Activated T-cell treated with anti-CD3 and anti-CD28 coated beads, Interleukin-2, amount 50 U/mL, for 48 hours (primary cell): Measurements from ENCODE around the gene FEM1C.

Experiments used
- DNase-seq, 2 experiments: peaks; one replicate each; pipeline ENCODE4 v3.0.0-alpha.2; 2020

FEM1C gene

DNA sequence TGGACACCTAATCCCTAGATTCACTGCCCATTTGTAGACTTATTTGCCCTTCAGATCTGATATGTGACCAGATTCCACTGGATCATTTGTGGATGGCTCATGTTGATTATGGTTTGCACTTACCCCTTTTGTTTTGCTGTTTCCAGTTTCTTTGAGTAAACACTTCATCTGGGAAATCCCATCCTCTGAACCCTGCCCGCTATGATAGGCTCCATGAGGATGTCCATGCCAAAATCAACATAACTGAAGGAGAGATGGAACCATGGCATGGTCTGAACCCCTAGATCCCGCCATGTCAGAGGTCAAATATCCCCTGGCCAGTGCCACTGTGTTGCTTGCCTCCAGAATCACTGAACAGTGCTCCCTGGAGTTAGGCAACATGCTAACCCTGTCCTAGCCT is 11.7 kb upstream of the FEM1C start:
- no peak for DNase-seq

DNA sequence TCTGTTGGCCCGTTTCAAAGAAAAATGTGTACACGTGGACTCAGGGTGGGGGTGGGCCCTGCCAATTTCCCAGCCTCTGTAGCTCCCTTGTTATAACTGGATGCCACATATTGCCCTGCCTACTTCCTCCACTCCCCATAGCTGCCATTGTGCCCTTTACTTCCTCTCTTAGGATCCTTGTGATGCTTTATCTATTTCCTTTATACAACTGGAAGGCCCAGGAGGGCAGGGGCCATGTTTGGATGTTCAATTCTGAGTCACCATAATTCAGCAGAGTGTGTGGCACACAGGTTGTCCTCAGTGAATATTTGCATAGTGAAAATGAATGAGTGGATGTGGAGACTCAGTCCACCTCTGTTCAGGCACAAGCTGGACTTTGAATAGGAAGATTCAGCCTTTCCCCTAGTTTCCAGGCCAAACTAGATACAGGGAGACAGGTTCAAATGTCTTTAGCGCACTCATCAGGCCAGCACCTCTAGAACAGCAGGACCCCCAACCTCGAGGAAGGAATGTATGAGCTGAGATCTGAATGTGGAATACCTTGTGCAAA is 10.6 kb upstream of the FEM1C start:
- DNase-seq, result no peak

DNA sequence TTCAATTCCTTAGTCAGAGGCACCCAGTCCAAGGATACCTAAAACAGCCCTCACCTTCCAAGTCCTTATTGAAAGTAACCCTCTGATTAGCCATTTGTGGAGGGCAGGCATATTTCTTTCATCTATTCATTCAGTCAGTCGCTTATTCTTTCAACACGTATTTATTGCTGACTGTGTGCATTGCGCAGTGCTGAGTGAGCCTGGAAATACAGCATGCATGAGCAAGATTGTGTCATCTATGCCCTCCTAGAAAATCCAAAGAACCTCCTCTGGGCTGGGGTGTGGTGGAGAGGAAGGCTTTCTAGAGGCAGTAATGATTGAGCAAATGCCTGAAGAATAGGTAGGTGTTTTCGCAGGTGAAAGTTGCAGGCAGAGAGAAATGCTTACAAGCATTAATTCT is 8.5 kb upstream of the FEM1C start:
- no peak for DNase-seq

DNA sequence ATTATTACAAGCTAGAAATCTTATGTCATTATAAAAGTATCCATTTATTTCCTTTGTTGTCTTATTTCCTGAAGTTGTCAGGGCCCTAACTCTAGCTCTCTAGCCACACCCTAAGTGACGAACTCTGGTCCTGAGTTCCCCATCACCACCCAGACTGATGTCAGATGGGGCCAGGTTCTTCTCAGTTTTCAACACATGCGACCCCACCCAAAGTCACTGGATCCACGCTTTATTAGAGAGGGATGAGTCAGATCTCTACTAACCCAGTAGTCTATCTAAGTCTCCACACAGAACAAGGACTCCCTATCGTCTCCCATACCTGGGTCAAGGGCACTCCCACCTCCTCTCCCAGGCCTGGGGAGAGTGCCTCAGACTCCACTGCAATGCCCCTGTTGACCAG is 6.8 kb upstream of the FEM1C start:
- no peak for DNase-seq

DNA sequence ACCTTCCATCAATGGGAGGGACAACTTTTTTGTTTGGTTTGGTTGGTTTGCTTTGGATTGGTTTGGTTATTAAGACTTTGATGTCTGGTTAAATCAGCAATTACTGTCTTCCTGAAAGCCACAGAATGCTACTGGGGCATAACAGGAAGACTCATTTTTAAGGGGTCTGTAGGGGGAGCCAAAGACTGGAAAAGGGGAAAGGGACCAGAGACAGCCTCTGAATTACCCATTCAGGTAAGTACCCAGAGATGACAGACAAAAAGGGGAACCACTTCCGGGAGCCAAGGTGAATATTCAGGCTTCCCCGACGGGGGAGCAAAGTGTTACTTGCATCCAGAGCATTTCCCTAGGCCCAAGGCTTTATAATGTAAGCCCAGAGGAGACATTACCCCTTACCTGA is 4.6 kb upstream of the FEM1C start:
- no peak for DNase-seq

DNA sequence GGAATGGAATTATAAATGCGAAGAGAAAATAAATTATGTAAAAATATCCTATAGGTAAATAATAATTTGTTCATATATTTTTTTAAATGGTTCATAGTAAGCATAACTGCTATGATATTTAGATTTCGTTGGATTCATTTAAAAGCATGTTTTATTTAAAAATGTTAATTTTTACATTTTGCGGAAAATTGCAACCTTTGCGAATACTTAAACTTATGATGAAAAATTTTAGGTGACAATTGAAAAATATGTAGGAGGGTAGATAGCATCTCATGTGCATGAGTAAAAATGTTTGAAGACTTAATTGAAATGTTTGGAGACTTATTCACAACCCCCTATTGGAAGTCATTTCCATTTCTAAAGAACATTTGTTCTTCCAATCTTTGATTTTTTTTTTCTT is 4.1 kb upstream of the FEM1C start:
- no peak for DNase-seq

DNA sequence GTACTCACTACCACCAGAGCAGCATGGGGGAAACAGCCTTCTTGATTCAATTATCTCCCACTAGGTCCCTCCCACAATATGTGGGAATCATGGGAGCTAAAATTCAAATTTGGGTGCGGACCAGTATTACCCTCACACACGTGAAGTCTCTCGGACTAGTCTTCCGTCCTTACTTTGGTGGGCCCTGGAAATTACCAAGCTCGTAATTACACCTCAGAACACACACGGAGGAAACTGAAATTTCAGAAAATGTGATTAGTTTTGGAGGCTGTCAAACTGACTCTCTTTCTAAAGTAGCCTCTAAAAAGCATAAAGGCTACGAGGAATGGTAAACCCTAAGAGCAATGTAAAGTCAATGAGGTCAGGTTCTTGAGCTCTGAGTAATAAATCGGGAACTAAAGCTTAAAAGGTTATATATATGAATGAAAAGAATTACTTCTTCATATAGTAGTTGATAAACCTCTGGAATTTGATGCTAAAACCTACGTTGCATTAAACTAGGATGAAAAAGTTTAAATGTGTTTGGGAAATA is 842 bp upstream of the FEM1C start:
- DNase-seq, result no peak

DNA sequence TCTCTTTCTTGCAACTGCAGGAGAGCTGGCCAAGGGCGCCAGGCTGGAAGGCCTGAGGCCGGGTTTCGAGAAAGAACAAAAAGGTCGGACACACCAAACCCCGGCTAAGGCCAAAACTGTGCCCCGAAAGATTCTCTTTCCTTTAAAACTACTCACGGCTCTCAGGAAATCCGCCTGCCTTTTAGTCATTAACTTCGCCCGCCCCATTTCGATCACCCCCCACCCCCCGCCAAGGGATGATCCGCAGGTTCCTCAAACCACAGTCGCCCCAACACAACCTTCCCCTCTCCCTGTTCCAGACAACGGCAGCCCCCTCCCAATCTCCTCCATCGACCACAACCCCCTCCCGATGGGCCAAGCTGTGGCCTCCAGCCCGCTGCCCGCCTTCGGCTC is 536 bp downstream of the FEM1C start:
- DNase-seq, result peak in 1 of 2 experiments; percentile 73

DNA sequence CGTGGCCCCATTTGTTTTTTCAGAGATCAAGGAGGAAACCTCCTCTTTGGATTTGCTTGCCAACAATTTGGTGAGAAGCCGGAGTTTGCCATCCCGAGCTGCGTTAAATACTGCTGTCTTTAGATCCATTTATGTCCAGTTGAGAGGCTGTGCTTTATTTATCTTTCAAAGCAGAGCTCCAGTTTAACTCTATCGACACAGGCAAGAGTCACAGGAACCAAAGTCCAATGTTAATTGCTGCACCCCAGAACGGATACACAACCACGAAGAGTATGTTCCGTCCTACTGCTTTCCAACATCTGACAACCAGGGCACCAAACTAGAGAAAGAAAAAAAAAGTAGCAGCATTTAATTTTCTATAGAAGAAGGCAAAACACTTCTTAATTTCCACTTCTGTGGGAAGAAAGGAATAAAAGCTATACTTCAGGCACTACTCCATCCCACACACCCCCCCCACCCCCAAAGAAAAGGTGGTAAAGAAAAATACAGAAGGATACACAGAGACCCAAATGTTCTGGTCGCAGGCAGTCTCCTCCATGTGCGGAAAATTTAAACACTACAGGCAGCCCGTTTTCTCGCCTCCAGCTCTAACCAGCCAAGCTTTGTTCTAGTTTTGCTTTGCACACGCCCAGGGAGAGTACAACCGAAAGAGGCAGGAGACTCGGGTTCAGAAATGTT is 1.1 kb downstream of the FEM1C start:
- no peak for DNase-seq

DNA sequence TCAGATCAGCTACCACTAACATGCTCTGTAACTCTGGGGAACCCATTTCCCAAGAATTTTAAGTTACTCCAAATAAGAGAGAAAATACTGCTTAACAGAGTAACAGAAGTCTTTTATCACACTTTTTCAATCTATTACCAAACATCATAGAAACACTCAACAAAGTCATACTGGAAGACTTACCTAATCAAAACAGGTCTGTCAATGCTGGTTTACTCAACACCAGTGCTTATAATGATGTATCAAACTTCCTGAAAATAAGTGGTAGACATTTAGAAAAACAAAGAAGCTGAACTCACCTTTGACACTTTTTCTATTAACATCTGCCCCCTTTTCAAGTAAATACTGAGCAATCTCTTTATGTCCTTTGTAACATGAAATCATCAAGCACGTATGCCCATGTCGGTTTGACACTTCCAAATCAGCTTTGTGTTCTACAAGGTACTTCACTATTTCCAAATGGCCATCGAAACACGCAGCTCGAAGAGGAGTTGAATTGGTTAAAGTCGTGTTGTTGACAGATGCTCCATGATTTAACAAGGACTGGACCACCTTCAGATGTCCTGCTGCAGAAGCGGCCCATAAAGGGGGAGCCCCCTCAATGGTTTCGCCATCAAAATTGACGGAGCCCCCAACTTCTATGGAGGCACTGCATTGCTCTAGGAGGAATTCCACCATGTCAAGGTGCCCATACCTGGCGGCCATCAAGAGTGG is 1.8 kb downstream of the FEM1C start:
- no peak for DNase-seq

DNA sequence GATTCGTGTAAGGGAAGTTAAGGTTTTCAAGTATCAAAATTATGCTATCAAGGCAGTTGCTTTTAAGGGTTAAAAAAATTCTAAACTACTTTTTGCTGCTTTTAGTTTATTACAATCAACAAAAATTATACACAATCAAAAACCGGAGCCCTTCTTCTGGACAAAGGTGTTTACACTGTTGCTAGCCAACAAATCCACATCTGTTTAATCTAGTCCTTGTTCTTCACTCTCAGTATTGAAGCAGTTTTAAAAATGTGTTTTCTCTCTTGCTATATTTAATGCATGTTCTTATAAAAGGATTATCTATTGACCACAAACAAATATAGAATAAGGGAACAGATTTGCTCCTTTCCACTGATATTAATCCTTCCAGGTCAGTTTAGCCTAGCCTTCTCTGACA is 2.5 kb downstream of the FEM1C start:
- no peak for DNase-seq

DNA sequence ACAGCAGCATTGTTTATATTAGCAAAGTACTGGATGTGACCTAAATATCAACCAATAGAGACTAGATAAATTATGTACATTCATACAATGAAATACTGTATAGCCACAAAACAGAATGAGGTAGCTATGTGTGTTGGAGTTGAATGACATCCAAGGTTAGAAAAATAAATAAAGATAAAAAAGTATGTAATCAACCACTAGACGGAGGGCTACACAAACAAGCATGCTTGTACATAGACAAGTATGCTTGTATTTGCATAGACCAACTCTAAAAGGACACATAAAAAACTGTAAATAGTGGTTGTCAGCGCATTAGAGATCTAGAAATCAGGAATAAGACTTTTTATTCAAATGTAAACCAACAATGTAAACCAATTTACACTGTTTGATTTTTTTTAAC is 3.0 kb downstream of the FEM1C start:
- DNase-seq, result no peak

DNA sequence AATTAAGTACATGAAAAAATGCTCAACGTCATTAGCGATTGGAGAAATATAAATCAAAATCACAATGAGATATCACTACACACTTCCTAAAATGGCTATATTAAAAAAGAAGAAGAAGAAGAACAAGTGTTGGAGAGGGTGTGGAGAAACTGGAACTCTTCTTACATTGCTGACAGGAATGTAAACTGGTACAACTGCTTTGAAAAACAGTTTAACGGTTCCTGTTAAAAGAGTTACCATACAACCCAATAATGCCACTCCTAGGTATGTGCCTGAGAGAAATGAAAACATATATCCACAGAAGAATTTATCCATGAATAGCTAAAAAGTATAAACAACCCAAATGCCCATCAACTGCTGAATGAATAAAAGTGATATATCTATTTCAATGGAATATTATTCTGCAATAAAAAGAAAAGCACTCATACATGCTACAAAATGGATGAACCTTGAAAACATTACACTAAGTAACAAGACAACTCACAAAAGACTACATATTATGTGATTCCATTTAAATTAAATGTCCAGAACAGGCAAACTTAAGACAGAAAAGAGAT is 9.0 kb downstream of the FEM1C start:
- DNase-seq, result no peak

DNA sequence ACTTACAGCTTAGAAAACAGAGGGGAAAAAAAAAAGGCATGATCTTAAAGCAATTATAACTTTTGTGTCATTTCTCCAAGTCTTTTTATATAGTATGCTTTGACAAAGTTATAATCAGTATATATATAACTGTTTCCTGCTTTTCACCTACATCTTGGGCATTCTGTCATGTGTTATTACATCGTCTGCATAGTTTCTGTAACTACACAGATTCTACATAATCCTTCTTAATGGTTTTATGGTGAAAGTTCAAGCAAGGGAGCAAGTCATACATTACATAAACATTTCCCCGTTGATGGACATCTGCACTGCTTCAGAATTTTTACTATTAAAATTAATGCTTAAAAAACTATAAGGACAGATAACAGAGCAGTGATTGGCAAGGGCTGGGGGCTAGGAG is 12.1 kb downstream of the FEM1C start:
- DNase-seq, result no peak

DNA sequence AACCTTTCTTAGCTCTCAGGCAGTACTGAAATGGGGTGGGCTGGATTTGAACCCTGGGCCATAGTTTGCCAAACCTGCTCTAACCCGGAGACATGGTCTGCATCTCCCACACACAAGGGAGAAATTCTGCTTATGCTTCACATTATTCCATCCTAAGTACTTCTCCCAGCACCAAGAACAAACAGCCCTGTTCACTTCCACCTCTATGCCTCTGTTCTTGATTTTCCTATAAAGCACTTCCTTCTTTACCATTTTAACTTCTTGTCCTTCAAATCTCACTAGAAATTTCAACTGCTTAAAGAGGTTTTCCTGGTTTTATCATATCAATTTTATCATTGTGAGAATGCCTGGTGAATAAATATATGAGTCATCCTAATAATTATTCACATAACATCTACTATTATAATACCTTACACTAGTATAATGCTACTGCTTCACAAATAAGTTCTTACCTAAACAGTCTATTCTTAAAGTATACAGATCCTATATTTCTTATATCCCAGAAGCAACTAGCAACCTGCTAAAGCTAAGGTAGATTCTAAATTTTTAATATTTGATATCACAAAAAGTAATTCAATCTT is 12.7 kb downstream of the FEM1C start:
- no peak for DNase-seq

DNA sequence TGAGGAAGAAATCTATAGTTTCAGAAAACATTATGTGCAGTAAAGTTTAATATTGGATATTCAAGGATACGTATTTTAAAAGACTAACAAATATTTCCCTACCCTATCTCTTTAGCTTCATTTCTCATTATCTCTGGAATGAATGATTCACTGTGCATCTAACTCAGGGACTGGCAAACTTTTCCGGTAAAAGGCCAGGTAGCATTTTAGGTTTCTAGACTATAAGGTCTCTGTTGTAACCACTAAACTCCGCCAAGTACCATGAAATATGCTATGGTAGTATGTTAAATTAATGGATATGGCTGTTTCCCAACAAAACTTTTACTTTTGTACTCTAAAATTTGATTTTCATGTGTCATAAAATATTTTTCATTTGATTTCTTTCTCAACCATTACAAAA is 13.2 kb downstream of the FEM1C start:
- no peak for DNase-seq

DNA sequence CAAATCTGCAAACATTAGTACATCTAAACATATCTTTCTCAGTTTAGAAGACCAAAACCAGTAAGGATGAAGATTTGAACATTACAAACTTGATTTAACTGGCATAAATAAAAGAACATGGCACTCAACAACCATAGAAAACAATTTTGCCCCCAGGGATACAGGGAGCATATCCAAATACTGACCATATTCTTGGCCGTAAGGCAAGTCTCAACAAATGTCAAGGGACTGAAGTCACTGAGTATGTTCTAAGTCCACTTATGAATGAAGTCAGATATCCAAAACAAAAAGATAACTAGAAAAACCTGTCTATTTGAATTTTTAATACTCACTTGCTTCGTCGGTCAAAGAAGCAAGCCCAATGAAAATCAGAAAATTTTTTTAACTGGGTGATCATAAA is 14.1 kb downstream of the FEM1C start:
- no peak for DNase-seq

DNA sequence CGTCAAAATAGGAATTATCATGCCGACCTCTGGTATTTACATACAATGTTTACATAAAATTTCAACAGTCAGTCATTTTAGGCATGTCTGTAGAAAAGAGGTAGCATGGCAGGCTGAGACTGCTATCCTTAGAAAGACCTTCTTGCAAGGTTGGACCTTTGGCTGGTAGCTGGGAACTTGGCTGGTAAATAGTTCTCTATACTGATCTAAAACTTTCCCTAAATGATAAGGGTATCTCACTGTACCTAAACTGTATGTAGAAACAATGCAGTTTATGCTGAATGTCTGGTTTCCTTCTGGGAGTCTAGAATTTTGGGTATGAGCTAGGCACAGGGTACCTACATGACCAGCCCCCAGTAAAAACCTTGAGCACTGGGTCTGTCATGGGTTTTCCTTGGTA is 18.0 kb downstream of the FEM1C start:
- DNase-seq, result no peak

DNA sequence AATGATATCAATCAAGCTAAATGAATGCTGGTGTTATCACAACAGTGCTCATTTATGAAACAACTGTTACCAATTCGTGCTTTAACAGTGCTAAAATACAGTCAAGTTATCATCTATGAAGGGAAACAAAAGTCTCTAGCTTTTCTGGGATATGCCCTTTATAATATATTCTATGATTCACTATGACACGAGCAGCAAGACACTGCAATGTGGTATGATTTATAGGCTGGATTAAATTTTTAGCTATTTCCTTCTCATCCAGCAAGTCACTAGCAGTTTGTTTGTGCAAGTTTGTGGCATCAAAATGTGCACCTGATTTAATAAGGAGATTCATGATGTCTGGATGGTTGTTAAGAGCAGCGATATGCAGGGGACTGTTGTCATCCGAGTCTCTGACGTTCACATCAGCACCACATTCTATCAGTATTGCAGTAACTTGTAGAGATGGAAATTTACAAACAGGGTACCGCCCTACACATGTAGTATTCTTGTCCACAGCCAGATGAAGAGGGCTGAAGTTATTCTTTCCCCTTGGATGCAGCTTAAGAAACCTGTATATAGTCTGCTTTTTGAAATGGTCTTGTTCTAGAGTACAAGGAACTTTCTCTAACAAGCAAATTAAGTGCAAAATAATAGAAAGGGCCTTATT is 20.3 kb downstream of the FEM1C start:
- DNase-seq, result no peak

DNA sequence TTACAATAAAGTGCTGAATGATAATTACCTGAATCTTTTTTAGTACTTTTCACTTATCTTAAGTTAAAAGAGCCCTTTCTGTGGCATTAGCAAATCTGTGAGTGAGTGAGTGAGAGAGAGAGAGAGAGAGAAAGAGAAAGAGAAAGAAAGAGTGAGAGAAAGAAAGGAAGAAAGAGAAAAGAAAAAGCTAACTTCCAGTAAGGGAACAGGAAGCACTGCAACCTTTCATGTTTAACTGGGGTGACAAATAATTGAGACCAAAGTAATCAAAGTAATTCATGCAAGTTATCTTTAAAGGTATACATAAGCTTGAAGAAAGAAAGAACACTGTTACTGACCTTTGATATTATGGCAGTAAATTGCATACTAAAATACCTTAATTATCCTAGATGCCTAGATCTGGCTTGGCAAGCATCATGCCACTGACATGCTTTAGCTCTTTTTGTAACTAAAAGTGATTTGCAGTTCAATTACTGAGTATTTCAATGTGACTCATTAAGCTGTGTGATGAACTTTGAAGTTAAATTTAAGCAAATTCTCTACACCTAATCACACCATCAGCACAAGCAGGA is 21.7 kb downstream of the FEM1C start:
- no peak for DNase-seq

DNA sequence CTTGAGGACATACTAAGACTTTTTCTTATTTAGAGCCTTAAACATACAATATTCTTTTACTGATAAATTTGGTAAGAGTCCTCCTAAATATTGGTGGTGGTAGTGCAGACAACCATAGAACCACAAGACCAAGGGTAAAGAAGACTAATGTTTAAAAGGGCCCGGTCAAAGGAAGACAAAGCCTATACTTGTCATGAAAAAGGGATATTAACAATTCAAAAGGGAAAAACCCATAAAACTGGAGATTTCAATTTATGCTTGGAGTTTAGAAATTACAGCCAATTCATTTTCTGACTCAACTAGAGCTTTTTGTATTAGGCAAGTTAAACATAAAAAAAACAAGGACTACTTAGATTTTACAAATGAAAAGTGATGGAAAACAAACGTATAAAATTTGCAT is 24.4 kb downstream of the FEM1C start:
- DNase-seq, result no peak

DNA sequence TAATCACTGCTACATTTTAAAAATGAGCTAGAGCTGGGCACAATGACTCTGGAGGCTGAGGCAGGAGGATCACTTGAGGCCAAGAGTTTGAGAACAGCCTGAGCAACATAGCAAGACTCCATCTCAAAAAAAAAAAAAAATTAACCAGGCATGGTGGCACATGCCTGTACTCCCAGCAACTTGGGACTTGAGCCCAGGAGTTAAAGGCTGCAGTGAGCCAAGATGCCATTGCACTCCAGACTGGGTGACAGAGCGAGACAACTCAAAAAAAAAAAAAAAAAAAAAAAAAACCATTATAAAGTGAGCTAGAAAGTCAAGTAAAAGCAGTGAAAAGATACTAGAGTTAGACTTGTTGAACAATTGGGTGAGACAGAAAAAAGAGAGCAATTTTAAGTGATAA is 28.2 kb downstream of the FEM1C start:
- DNase-seq, result no peak

DNA sequence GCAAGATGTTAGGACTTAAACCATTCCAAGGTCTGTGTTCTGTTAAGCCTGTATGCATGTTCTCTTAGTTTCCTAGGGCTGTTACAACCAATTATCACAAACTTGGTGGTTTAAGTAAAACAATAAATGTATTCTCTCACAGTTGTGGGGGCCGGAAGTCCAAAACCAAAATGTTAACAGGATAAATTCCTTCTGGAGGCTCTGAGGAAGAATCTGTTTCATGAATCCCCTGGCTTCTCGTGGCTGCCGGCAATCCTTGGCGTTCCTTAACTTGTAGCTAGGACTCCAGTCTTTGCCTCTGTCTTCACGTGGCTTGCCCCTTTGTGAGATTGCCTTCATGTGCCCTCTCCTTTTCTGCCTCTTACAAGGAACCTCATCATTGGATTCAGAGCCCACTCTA is 30.4 kb downstream of the FEM1C start:
- no peak for DNase-seq
